Right cardiac atrium (tissue), 5 donors: ENCODE data around the gene SLC15A1. TPM values are rescaled to one million over a fixed set of nuclear protein-coding genes. Genes with fewer than 3 reads are reported as not detected.
"Not testable (repeated sequence)": the region's sequence is repeated elsewhere in the genome, so short reads cannot be mapped to it uniquely, and the experiment has no call there.

ENCODE experiments used
- ATAC-seq, 2 donors: fragments of 200-7000 bp; cut with Tn5 transposase; one replicate each; pipeline versions ENCODE4 v1.8.0 to v1.9.1; 2020; ENCODE audit warnings: moderate library complexity in 2 of 2, mild to moderate bottlenecking in 1 of 2
- DNase-seq, 3 donors: peaks; one replicate each; pipeline ENCODE4 v3.0.0-alpha.2; 2020
- H3K27ac ChIP-seq: one replicate; pipeline ENCODE4 v1.5.1; 2013; ENCODE audit warnings: mild to moderate bottlenecking, low read length, control low read depth, moderate library complexity
- H3K27me3 ChIP-seq: one replicate; pipeline ENCODE4 v1.6.1; 2013; ENCODE audit not compliant: control insufficient read depth, insufficient read depth
- H3K4me1 ChIP-seq: one replicate; pipeline ENCODE4 v1.6.1; 2013; ENCODE audit warnings: low read length; ENCODE audit not compliant: control insufficient read depth, insufficient read depth
- H3K4me3 ChIP-seq: one replicate; pipeline ENCODE4 v1.5.1; 2013; ENCODE audit warnings: low read length, control low read depth
- H3K9me3 ChIP-seq: one replicate; pipeline ENCODE4 v1.6.1; 2013; ENCODE audit warnings: low read length; ENCODE audit not compliant: control insufficient read depth
- WGBS: extraction: QIAGEN DNeasy Blood & Tissue Kit; methylation state at CpG from one replicate; pipeline ENCODE4 v1.1.7; 2013; 5-methylcytosine and 5-hydroxymethylcytosine counted together
- intact Hi-C, 4 donors: fragments of 100-400 bp; cut with DNase I; formaldehyde crosslinking; loops; one replicate each; pipeline versions ENCODE4 v1.11.0 to v1.14.0; 2022 to 2023
- polyA plus RNA-seq: library from polyadenylated mRNA; stranded (reverse); fragments of 200-250 nt; gene quantifications from one replicate; pipeline ENCODE4 v1.2.3, GENCODE V29; 2013
- total RNA-seq, 4 donors: library from RNA; stranded (reverse); fragmentation: NEBNext Ultra II Directional; extraction: Animal tissue kit (Norgen Biotek cat#: 25700); gene quantifications; one replicate each; pipeline ENCODE4 v1.2.1, GENCODE V29; 2021
- donor health status: healthy with polysubstance abuse.
- donor health status: DM: no; HTN: yes; CAD: no.
- donor health status: DM: no; HTN: no; CAD: no.
- donor health status: DM: no; HTN: yes; CAD: no; lungs with severe emphysema.
- donor health status: DM: yes; HTN: yes; CAD: no.

The SLC15A1 gene
- total and polyA plus RNA-seq, 5 donors = 0.11 TPM; not detected in 4

GRCh38 chr13:98638352-98638751 lies 114.1 kb downstream of the SLC15A1 start:
- H3K9me3 ChIP-seq, H3K4me1 ChIP-seq, H3K4me3 ChIP-seq, intact Hi-C loops, DNase-seq, H3K27me3 ChIP-seq, H3K27ac ChIP-seq, ATAC-seq: not testable (repeated sequence)
- 93% methylated on average over 8 of the region's 8 CpGs for WGBS

Other genes with a start within 250 kb of the SLC15A1 start
- 10 to 100 TPM; 60.5 to 66.9 (median 62.7) TPM for gene STK24, start 175.6 kb downstream of the SLC15A1 start, total RNA-seq
- 44.9 TPM for gene STK24, start 175.6 kb downstream of the SLC15A1 start, polyA plus RNA-seq
- gene DOCK9, start 225.4 kb upstream of the SLC15A1 start, total RNA-seq = 10 to 100 TPM; 39.4 to 59.7 (median 57.2) TPM
- 26.8 TPM for gene DOCK9, start 225.4 kb upstream of the SLC15A1 start, polyA plus RNA-seq